HL-60/S4 (cell line): ENCODE data around the gene ARPC2.
"Not testable (repeated sequence)": the region's sequence is repeated elsewhere in the genome, so short reads cannot be mapped to it uniquely, and the experiment has no call there.

Source experiments
- in situ Hi-C: fragments of 300-500 bp; cut with MboI; formaldehyde crosslinking; loops from 2 replicates; pipeline ENCODE4 v1.14.3; 2022; ENCODE audit warnings: low sequenced_read_pairs

ARPC2 gene

GRCh38 chr2:218216674-218217359 is at the start of gene ARPC2:
Gene ARPC2 (plus strand): TSS chr2:218217189. CDS start chr2:218217471, 282 bp downstream.
- in situ Hi-C loops, result no loop called here

DNA sequence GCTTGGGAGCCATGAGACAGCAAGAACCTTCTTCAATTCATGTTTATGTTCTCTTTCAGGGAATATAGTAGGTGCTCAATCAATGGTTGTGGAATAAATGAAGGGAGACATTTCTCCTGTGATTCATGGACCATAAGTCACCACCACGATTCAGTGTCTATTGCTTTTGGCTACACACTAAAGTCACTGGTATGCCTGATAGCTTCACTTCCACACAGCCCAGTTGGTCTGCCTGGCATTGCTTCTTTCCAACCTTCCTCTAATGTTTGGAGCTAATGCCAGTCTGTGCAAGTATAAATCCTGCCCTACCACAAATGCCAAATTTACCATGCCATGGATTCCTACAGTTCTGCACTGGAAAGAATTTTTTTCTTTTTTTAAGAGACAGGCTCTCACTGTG is 49.0 kb upstream of the ARPC2 start:
- in situ Hi-C loops, result no loop called here

GRCh38 chr2:218168635-218169462 is 48.1 kb upstream of the ARPC2 start:
- in situ Hi-C loops, result no loop called here

DNA sequence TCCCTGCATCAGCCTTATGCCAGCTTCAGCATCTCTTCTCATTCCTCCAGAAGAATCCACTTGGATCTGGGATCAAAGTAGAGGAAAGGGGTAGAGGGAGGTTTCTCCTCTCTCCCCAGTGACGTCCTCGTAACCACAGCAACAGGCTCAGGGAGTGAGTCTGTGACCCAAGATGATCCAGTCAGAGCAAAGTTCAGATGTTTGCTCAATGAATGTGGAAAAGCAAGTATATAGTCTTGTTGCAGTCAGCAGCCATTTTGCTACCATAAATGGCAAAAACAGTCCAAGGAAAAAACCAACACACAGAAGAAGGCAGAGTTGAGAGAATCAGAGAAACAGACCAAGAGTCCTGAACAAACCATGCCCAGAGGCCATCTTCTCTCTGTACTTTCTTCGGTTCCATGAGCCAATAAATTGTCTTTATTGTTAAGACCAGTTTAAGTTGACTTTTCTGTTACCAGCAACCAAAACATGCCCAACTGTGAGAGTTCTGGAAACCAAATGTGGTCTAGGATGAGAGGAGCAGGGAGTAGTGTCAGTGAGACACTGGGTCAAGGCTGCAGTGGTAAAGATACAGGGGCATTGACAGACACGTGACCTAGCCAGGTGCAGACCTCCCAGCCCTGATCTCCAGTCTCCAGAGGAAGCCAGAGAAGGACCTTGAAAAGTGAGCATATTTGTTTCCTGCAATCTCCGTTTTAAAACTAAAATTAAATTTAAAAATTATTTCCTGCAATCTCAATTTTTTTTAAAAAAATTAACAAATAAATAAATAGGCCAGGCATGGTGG is 47.0 kb upstream of the ARPC2 start:
- in situ Hi-C loops, result no loop called here

DNA sequence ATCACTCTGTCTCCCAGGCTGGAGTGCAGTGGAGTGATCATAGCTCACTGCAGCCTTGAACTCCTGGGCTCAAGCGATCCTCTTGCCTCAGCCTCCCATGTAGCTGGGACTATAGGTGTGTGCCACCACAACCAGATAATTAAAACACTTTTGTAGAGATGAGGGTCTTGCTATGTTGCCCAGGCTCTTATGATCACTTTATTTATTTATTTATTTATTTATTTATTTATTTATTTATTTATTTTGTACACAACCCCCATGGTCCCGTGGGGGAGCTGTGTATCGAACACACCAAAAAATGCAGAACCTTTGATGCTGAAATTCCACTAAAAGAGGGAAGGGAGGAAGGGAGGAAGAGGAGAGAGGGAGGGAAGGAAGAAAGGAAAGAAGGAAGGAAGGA is 45.2 kb upstream of the ARPC2 start:
- in situ Hi-C loops, result not testable (repeated sequence)

DNA sequence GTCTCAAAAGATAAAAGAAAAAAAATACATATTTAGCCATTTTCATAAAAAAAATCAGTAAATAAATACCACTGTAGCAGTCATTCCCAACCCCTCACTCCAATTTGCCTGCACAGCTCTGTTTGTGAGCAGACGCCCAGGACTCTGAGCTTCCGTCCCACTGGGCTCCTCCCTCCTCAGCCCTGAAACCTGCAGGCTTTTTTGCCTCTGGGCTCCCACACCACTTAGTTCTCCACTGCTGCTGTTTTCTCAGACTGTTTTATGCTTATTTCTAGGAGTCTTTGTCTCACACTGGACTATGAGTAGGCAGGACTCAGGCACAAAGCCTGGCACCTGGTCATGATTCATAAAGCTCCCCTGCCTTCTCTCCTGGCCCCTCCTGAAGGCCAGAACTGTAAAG is 44.1 kb upstream of the ARPC2 start:
- in situ Hi-C loops, result no loop called here

- in situ Hi-C loops, result loop anchor here (5.0 kb wide), 1 partner anchor 78 kb away; no protein-coding TSS in a partner anchor
These were observed 37.2 kb upstream of the ARPC2 start for GRCh38 chr2:218179782-218180181.

- in situ Hi-C loops, result loop anchor here (5.0 kb wide), 1 partner anchor 77 kb away; no protein-coding TSS in a partner anchor
These were observed 36.4 kb upstream of the ARPC2 start for GRCh38 chr2:218180467-218181114.

DNA sequence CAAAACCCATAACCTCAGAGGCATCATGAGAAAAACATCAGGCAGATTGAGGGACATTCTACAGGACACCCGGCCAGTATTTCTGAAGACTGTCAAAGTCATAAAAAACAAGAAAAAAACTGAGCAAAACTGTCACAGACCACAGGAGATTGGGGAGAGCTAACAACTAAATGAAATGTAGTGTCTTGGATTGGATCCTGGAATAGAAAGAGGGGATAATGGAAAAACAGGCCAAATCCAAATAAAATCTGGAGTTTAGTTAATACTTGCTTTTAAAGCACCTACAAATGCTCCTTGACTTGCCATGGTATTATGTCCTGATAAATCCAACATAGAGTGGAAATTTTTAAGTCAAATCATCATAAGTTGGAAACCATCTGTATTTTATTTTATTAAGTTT is 32.7 kb upstream of the ARPC2 start:
- in situ Hi-C loops, result loop anchor here (5.0 kb wide), 1 partner anchor 73 kb away; no protein-coding TSS in a partner anchor

- in situ Hi-C loops, result no loop called here
These were observed 30.6 kb upstream of the ARPC2 start for GRCh38 chr2:218186355-218186766.

DNA sequence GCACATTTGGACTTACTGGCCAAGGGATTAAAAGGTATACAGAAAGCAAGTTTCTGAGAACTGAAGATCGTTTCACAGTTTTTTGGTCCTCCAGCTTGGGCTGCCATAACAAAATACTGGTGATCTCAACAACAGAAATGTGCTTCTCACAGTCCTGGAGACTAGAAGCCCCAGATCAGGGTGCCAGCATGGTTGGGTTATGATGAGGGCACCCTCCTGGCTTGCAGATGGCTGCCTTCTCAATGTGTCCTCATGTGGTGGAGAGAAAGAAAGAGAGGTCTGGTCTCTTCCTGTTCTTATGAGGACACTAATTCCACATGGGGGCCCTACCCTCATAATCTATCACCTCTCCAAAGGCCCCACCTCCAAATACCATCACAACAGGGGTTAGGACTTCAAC is 30.1 kb upstream of the ARPC2 start:
- in situ Hi-C loops, result no loop called here

- in situ Hi-C loops, result no loop called here
These were observed 29.5 kb upstream of the ARPC2 start for GRCh38 chr2:218187296-218188015.

GRCh38 chr2:218188528-218188927 is 28.5 kb upstream of the ARPC2 start:
- in situ Hi-C loops, result no loop called here

DNA sequence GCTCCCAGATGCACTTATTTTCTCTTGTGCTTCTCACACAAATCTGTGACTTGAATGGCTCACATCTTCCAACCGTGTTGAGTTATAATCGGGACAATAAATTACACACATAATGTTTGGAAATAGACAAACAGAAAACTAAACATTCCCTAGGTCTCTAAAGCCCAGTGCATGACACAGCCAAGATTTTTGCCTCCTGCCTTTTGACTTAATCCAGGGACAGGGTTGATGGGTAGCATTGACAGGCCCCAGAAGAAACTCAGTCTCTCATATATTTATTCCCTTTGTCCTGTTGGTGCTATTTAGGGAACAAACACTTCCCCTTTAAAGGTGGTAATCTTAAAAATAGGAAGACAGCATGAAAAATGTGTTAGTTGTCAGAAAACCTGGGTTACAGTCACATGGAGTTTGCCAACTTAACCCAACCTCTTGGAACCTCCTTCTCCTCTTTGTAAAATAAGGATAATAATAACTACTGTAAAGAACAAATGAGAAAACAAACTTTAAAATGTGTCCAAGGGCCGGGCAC is 24.0 kb upstream of the ARPC2 start:
- in situ Hi-C loops, result no loop called here

GRCh38 chr2:218193701-218194100 is 23.3 kb upstream of the ARPC2 start:
- in situ Hi-C loops, result no loop called here

DNA sequence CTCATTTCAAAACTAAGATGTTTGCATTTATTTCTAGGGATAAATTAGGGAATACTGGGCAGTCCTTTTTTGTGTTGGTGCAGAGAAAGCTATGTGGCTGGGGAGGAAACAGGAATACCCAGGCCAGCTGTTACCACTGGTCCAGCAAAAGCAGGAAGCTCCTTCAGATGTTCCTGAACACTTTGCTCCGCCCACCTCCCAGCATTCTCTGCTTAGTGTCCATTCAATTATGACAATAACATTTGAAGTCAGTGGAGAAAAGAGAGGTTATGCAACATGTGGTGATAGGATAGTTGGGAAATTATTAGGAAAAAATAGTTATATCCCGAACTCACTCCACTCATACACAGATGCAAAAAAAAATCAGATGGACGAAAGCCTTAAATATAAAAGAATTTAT is 22.1 kb upstream of the ARPC2 start:
- in situ Hi-C loops, result no loop called here

DNA sequence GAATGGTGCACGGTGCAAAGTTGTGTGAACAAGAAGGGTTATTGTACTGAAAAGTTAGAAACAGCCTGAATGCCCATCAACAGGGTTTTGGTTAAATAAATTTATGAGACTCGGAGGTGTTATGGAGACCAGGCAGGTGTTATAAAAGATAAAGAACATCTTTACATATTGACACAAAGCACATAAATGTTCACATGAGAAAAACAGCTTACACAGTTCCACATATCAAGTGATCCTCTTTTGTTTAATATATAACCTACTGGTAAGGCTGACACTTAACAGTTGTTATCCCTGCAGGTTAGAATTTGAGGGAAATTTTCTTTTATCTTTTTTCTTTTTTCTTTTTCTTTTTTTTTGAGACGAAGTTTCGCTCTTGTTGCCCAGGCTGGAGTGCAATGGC is 20.0 kb upstream of the ARPC2 start:
- in situ Hi-C loops, result no loop called here

GRCh38 chr2:218202266-218202665 is 14.7 kb upstream of the ARPC2 start:
- in situ Hi-C loops, result no loop called here

- in situ Hi-C loops, result no loop called here
These were observed 7.9 kb upstream of the ARPC2 start for GRCh38 chr2:218209078-218209477.

- in situ Hi-C loops, result no loop called here
These were observed 2.9 kb upstream of the ARPC2 start for GRCh38 chr2:218214116-218214515.
